Measurements from ENCODE around the gene CADM1.

Gene CADM1

GRCh38 chr11:115545581-115546210 lies 41.5 kb upstream of the CADM1 start:
- no peak for TF ChIP-seq CTCF (IDR thresholded peaks at IDR 0.05; ENCODE audit: control insufficient read depth, extremely low read depth, insufficient read depth)
- no peak for DNase-seq (ENCODE audit: low read depth)
- H3K4me3 ChIP-seq (ENCODE audit: low read depth, low read length) = no peak overlapping the region

GRCh38 chr11:115544422-115544948 lies 40.3 kb upstream of the CADM1 start:
- TF ChIP-seq CTCF (IDR thresholded peaks at IDR 0.05; ENCODE audit: control insufficient read depth, extremely low read depth, insufficient read depth) = no peak
- H3K4me3 ChIP-seq (ENCODE audit: low read depth, low read length) = no peak overlapping the region
- DNase-seq (ENCODE audit: low read depth) = no peak

GRCh38 chr11:115541518-115541917 lies 37.3 kb upstream of the CADM1 start:
- no peak for TF ChIP-seq CTCF (IDR thresholded peaks at IDR 0.05; ENCODE audit: control insufficient read depth, extremely low read depth, insufficient read depth)
- DNase-seq (ENCODE audit: low read depth) = no peak
- H3K4me3 ChIP-seq (ENCODE audit: low read depth, low read length) = no peak overlapping the region

- no peak for DNase-seq (ENCODE audit: low read depth)
- no peak for TF ChIP-seq CTCF (IDR thresholded peaks at IDR 0.05; ENCODE audit: control insufficient read depth, extremely low read depth, insufficient read depth)
- H3K4me3 ChIP-seq (ENCODE audit: low read depth, low read length) = no peak overlapping the region
Observed at GRCh38 chr11:115539844-115540243, 35.6 kb upstream of the CADM1 start.

GRCh38 chr11:115535781-115536180 lies 31.6 kb upstream of the CADM1 start:
- TF ChIP-seq CTCF (IDR thresholded peaks at IDR 0.05; ENCODE audit: control insufficient read depth, extremely low read depth, insufficient read depth) = no peak

GRCh38 chr11:115530752-115531151 lies 26.5 kb upstream of the CADM1 start:
- DNase-seq (ENCODE audit: low read depth) = no peak
- TF ChIP-seq CTCF (IDR thresholded peaks at IDR 0.05; ENCODE audit: control insufficient read depth, extremely low read depth, insufficient read depth) = no peak; the same call in 1 of the 2 replicates
- no peak overlapping the region for H3K4me3 ChIP-seq (ENCODE audit: low read depth, low read length)

More at GRCh38 chr11:115535781-115536180, 31.6 kb upstream of the CADM1 start:
- no peak overlapping the region for H3K4me3 ChIP-seq (ENCODE audit: low read depth, low read length)
- no peak for DNase-seq (ENCODE audit: low read depth)

GRCh38 chr11:115528225-115528624 lies 24.0 kb upstream of the CADM1 start:
- TF ChIP-seq CTCF (IDR thresholded peaks at IDR 0.05; ENCODE audit: control insufficient read depth, extremely low read depth, insufficient read depth) = no peak
- no peak overlapping the region for H3K4me3 ChIP-seq (ENCODE audit: low read depth, low read length)
- no peak for DNase-seq (ENCODE audit: low read depth)

Data from LNCaP clone FGC (cell line).